ENCODE results near the gene CELA2B.
"Not testable (repeated sequence)": the region's sequence is repeated elsewhere in the genome, so short reads cannot be mapped to it uniquely, and the experiment has no call there.

DNA sequence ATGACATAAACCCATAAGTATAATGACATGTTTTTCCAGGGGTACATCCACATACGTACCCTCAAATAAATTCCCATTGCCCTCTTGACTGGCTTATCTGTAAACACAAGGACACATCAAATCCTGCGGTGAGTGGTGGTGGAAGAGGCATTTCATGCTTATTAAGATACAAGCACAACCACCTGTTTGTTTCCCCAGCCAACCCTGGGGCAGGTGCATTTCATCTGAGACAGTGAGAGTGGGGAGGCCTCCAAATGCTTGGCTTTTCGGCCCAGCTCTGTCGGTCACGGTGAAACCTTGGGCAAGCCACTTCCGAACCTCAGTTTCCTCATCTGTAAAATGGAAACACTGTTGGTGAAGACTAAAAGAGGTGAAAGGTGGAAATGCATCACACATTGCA, 8.5 kb downstream of the CELA2B start:
- TF ChIP-seq, protein P1, sequence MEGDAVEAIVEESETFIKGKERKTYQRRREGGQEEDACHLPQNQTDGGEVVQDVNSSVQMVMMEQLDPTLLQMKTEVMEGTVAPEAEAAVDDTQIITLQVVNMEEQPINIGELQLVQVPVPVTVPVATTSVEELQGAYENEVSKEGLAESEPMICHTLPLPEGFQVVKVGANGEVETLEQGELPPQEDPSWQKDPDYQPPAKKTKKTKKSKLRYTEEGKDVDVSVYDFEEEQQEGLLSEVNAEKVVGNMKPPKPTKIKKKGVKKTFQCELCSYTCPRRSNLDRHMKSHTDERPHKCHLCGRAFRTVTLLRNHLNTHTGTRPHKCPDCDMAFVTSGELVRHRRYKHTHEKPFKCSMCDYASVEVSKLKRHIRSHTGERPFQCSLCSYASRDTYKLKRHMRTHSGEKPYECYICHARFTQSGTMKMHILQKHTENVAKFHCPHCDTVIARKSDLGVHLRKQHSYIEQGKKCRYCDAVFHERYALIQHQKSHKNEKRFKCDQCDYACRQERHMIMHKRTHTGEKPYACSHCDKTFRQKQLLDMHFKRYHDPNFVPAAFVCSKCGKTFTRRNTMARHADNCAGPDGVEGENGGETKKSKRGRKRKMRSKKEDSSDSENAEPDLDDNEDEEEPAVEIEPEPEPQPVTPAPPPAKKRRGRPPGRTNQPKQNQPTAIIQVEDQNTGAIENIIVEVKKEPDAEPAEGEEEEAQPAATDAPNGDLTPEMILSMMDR (IDR thresholded peaks at IDR 0.05): not testable (repeated sequence)
- not testable (repeated sequence) for TF ChIP-seq POLR2A (IDR thresholded peaks at IDR 0.05)
